GM23248 (cell line): ENCODE results near the gene ISY1.
"Not testable (repeated sequence)": the region's sequence is repeated elsewhere in the genome, so short reads cannot be mapped to it uniquely, and the experiment has no call there.

Experiments
- EZH2 ChIP-seq: fragments of 200-600 bp; sonication (generic); IDR thresholded peaks from 2 replicates; pipeline ENCODE4 v1.6.1; 2018; ENCODE audit warnings: antibody characterized with exemption, mild to moderate bottlenecking; ENCODE audit not compliant: insufficient read depth, poor library complexity, severe bottlenecking
- EZH2phosphoT487 ChIP-seq: fragments of 200-600 bp; sonication (generic); IDR thresholded peaks from 2 replicates; pipeline ENCODE4 v1.6.1; 2018; ENCODE audit warnings: antibody characterized with exemption, moderate library complexity, mild to moderate bottlenecking, low read depth; ENCODE audit not compliant: insufficient read depth

DNA sequence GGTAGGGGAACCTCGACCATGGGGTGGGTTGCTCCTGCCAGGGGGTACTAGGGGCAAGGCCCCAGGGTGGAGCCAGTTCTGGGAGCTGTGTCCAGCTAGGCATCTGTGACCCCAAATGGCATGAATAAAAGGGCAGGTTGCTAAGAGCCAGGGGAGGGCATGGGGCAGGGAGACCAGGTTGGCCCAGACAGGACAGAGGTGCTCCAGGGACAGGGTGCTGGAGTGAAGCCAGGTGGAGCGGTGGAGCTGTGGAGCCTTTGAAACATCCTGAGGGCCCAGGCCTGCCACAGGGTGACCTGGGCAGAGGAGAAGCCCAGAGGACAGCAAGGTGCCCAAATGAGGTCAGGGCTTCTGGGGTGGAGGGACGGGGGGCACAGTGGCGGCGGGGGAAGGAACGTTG, 72.6 kb downstream of the ISY1 start:
- TF ChIP-seq EZH2, EZH2phosphoT487: not testable (repeated sequence)
